ENCODE results near the gene NTMT1. TPM values are rescaled to one million over a fixed set of nuclear protein-coding genes. Genes with fewer than 3 reads are reported as not detected.

NTMT1 gene
- total RNA-seq, 1 experiment from 2014 or later = 22.4 TPM

- peak overlapping the region; percentile 68 for H3K27ac ChIP-seq (ENCODE audit: low read length)
- no peak overlapping the region for H2AFZ ChIP-seq (ENCODE audit: low read length)
- H3K9me2 ChIP-seq (replicated peaks; ENCODE audit: insufficient read depth, low read length) = no peaks in the 10 kb centered on the region
- H3K27me3 ChIP-seq (ENCODE audit: low read length) = no peaks in the 10 kb centered on the region
- peak overlapping the region; percentile 85 for H3K9ac ChIP-seq (ENCODE audit: low read length)
- H3K9me3 ChIP-seq (ENCODE audit: low read length) = no peaks in the 10 kb centered on the region
- H3K4me3 ChIP-seq (ENCODE audit: low read length) = peak overlapping the region; percentile 86
- H3K79me2 ChIP-seq (ENCODE audit: low read length) = peaks cover 58% of the 10 kb centered on the region
- DNase-seq = peak; percentile 63
- H4K20me1 ChIP-seq (ENCODE audit: insufficient read depth, low read depth, low read length) = peaks cover 54% of the 10 kb centered on the region
- peak overlapping the region; percentile 89 for H3K4me2 ChIP-seq (ENCODE audit: low read depth, low read length, poor library complexity, severe bottlenecking)
- H3K4me1 ChIP-seq (ENCODE audit: low read length) = peaks cover 44% of the 10 kb centered on the region
- H3K36me3 ChIP-seq (ENCODE audit: insufficient read depth, low read length) = peaks cover 22% of the 10 kb centered on the region; the same call in 1 of the 2 replicates
Observed at GRCh38 chr9:129626625-129627284, 792 bp downstream of the NTMT1 start.

DNA sequence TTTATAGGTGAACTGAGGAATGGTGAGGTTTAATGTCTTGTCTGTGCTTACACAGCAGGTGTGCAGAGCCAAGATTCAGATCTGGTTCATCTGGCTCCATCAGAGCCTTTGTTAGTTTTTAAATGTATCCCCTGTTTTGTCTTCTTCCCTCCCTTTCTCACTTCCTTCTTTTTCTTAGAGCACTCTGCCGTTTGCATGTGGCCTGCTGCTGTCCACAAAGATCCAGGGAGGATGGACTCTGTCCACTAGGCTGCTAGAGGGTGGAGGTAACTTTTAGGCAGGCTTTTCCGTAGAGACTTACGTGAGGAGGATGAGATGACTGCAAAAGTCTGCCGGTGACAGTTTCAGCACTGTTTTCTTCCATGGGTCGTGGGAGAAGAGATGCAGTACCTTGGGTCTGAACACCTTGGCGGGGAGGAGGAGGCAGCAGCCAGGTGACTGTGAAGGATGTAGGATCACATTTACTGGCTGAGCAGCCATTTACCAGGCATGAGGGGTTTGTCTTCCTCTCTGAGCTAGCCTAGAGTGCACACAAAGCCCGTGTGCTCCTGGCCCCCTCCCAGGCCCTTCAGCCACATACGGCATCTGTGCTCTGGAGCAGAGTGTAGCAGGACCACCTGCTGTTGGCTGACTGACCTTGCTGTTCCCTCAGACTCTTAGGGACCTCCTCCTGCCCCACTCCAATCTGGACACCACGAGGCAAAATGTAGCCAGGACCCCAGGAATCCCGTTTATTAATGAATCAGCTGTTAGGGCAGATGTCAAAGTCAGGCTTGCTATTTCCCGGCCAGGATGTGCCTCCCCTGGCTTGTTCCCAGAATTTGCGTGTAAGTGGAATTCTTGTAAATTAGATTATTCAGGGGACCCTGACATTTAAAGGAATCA lies 1.8 kb downstream of the NTMT1 start:
- peaks cover 44% of the 10 kb centered on the region for H3K4me1 ChIP-seq (ENCODE audit: low read length)

DNA sequence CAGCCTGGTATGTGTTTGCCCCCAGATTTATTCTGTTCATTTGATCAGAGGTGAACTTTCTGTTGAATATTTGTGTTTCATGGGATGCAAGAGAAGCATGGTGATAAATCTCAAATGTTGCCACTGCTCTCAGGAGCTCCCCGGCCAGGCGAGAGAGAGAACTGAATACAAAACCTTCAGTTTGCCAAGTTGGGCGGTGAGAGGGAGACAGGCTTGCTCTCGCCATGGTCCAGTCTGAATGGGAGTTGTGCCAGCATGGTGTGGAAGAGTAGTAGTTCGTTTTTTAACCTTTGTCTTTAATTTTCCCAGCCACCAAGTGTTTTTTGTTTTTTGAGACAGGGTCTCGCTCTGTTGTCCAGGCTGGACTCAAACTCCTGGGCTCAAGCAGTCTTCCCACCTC lies 2.7 kb downstream of the NTMT1 start:
- Histone ChIP-seq H3K79me2 (ENCODE audit: low read length) (peaks cover 76% of the 10 kb centered on the region), H3K9ac (ENCODE audit: low read length) (0 out of 2 replicates have a peak overlapping the region, but pooled peaks have one; percentile 85), H3K9me3 (ENCODE audit: low read length) (no peaks in the 10 kb centered on the region), H3K4me2 (ENCODE audit: low read depth, low read length, poor library complexity, severe bottlenecking) (peak overlapping the region; percentile 89), H3K9me2 (replicated peaks; ENCODE audit: insufficient read depth, low read length) (no peaks in the 10 kb centered on the region), H4K20me1 (ENCODE audit: insufficient read depth, low read depth, low read length) (peaks cover 71% of the 10 kb centered on the region), H2AFZ (ENCODE audit: low read length) (no peak overlapping the region), H3K4me3 (ENCODE audit: low read length) (no peak overlapping the region), H3K27me3 (ENCODE audit: low read length) (no peaks in the 10 kb centered on the region), H3K4me1 (ENCODE audit: low read length) (peaks cover 39% of the 10 kb centered on the region), H3K27ac (ENCODE audit: low read length) (no peak overlapping the region), H3K36me3 (ENCODE audit: insufficient read depth, low read length) (peaks cover 22% of the 10 kb centered on the region; the same call in 1 of the 2 replicates)
- no peak for DNase-seq

More for the DNA sequence above, 1.8 kb downstream of the NTMT1 start:
- DNase-seq = no peak
- H3K27me3 ChIP-seq (ENCODE audit: low read length) = no peaks in the 10 kb centered on the region
- peaks cover 22% of the 10 kb centered on the region; the same call in 1 of the 2 replicates for H3K36me3 ChIP-seq (ENCODE audit: insufficient read depth, low read length)
- H3K9ac ChIP-seq (ENCODE audit: low read length) = peak overlapping the region; percentile 85
- no peak overlapping the region for H2AFZ ChIP-seq (ENCODE audit: low read length)
- no peaks in the 10 kb centered on the region for H3K9me2 ChIP-seq (replicated peaks; ENCODE audit: insufficient read depth, low read length)
- H4K20me1 ChIP-seq (ENCODE audit: insufficient read depth, low read depth, low read length) = peaks cover 64% of the 10 kb centered on the region
- H3K79me2 ChIP-seq (ENCODE audit: low read length) = peaks cover 68% of the 10 kb centered on the region
- H3K4me2 ChIP-seq (ENCODE audit: low read depth, low read length, poor library complexity, severe bottlenecking) = peak overlapping the region; percentile 89
- 0 out of 2 replicates have a peak overlapping the region, but pooled peaks have one; percentile 68 for H3K27ac ChIP-seq (ENCODE audit: low read length)
- no peaks in the 10 kb centered on the region for H3K9me3 ChIP-seq (ENCODE audit: low read length)
- peak overlapping the region; percentile 86 for H3K4me3 ChIP-seq (ENCODE audit: low read length)

GRCh38 chr9:129629251-129629820 lies 3.4 kb downstream of the NTMT1 start:
- H3K27ac ChIP-seq (ENCODE audit: low read length) = no peak overlapping the region
- no peak overlapping the region for H3K9ac ChIP-seq (ENCODE audit: low read length)
- peaks cover 33% of the 10 kb centered on the region for H3K4me1 ChIP-seq (ENCODE audit: low read length)
- no peak overlapping the region for H3K4me3 ChIP-seq (ENCODE audit: low read length)
- H2AFZ ChIP-seq (ENCODE audit: low read length) = no peak overlapping the region
- no peaks in the 10 kb centered on the region for H3K27me3 ChIP-seq (ENCODE audit: low read length)
- DNase-seq = no peak
- H3K9me2 ChIP-seq (replicated peaks; ENCODE audit: insufficient read depth, low read length) = no peaks in the 10 kb centered on the region
- no peaks in the 10 kb centered on the region for H3K9me3 ChIP-seq (ENCODE audit: low read length)
- no peak overlapping the region for H3K4me2 ChIP-seq (ENCODE audit: low read depth, low read length, poor library complexity, severe bottlenecking)
- peaks cover 80% of the 10 kb centered on the region for H3K79me2 ChIP-seq (ENCODE audit: low read length)
- peaks cover 75% of the 10 kb centered on the region for H4K20me1 ChIP-seq (ENCODE audit: insufficient read depth, low read depth, low read length)
- peaks cover 22% of the 10 kb centered on the region; the same call in 1 of the 2 replicates for H3K36me3 ChIP-seq (ENCODE audit: insufficient read depth, low read length)

GRCh38 chr9:129630967-129631673 lies 5.2 kb downstream of the NTMT1 start:
- Histone ChIP-seq H3K27ac (ENCODE audit: low read length) (no peak overlapping the region), H2AFZ (ENCODE audit: low read length) (no peak overlapping the region), H3K4me3 (ENCODE audit: low read length) (no peak overlapping the region), H3K4me1 (ENCODE audit: low read length) (peaks cover 19% of the 10 kb centered on the region), H3K27me3 (ENCODE audit: low read length) (no peaks in the 10 kb centered on the region), H3K9me3 (ENCODE audit: low read length) (no peaks in the 10 kb centered on the region), H4K20me1 (ENCODE audit: insufficient read depth, low read depth, low read length) (peaks cover 79% of the 10 kb centered on the region), H3K79me2 (ENCODE audit: low read length) (peaks cover 85% of the 10 kb centered on the region), H3K36me3 (ENCODE audit: insufficient read depth, low read length) (peaks cover 22% of the 10 kb centered on the region; the same call in 1 of the 2 replicates), H3K9me2 (replicated peaks; ENCODE audit: insufficient read depth, low read length) (no peaks in the 10 kb centered on the region), H3K4me2 (ENCODE audit: low read depth, low read length, poor library complexity, severe bottlenecking) (no peak overlapping the region), H3K9ac (ENCODE audit: low read length) (no peak overlapping the region)
- DNase-seq = no peak

GRCh38 chr9:129631674-129632129 lies 5.7 kb downstream of the NTMT1 start:
- Histone ChIP-seq H3K4me2 (ENCODE audit: low read depth, low read length, poor library complexity, severe bottlenecking) (no peak overlapping the region), H3K9ac (ENCODE audit: low read length) (no peak overlapping the region), H3K4me3 (ENCODE audit: low read length) (no peak overlapping the region), H4K20me1 (ENCODE audit: insufficient read depth, low read depth, low read length) (peaks cover 75% of the 10 kb centered on the region), H2AFZ (ENCODE audit: low read length) (no peak overlapping the region), H3K4me1 (ENCODE audit: low read length) (peaks cover 19% of the 10 kb centered on the region), H3K9me3 (ENCODE audit: low read length) (no peaks in the 10 kb centered on the region), H3K79me2 (ENCODE audit: low read length) (peaks cover 79% of the 10 kb centered on the region), H3K27ac (ENCODE audit: low read length) (no peak overlapping the region), H3K9me2 (replicated peaks; ENCODE audit: insufficient read depth, low read length) (no peaks in the 10 kb centered on the region), H3K36me3 (ENCODE audit: insufficient read depth, low read length) (peaks cover 22% of the 10 kb centered on the region; the same call in 1 of the 2 replicates), H3K27me3 (ENCODE audit: low read length) (no peaks in the 10 kb centered on the region)
- no peak for DNase-seq

GRCh38 chr9:129632460-129632859 lies 6.5 kb downstream of the NTMT1 start:
- Histone ChIP-seq H3K36me3 (ENCODE audit: insufficient read depth, low read length) (peaks cover 22% of the 10 kb centered on the region; the same call in 1 of the 2 replicates), H3K4me2 (ENCODE audit: low read depth, low read length, poor library complexity, severe bottlenecking) (no peak overlapping the region), H3K9me2 (replicated peaks; ENCODE audit: insufficient read depth, low read length) (no peaks in the 10 kb centered on the region), H4K20me1 (ENCODE audit: insufficient read depth, low read depth, low read length) (peaks cover 67% of the 10 kb centered on the region), H3K9me3 (ENCODE audit: low read length) (no peaks in the 10 kb centered on the region), H3K4me3 (ENCODE audit: low read length) (no peak overlapping the region), H2AFZ (ENCODE audit: low read length) (no peak overlapping the region), H3K79me2 (ENCODE audit: low read length) (peaks cover 72% of the 10 kb centered on the region), H3K27ac (ENCODE audit: low read length) (no peak overlapping the region), H3K4me1 (ENCODE audit: low read length) (peaks cover 16% of the 10 kb centered on the region), H3K27me3 (ENCODE audit: low read length) (no peaks in the 10 kb centered on the region), H3K9ac (ENCODE audit: low read length) (no peak overlapping the region)
- DNase-seq = no peak

All from Karpas-422 (cell line).